Measurements from ENCODE around the gene TNFSF9. TPM values are rescaled to one million over a fixed set of nuclear protein-coding genes. Genes with fewer than 3 reads are reported as not detected.

TNFSF9 gene
- total RNA-seq, 1 donor from 2014 or later, result 5.5 TPM

DNA sequence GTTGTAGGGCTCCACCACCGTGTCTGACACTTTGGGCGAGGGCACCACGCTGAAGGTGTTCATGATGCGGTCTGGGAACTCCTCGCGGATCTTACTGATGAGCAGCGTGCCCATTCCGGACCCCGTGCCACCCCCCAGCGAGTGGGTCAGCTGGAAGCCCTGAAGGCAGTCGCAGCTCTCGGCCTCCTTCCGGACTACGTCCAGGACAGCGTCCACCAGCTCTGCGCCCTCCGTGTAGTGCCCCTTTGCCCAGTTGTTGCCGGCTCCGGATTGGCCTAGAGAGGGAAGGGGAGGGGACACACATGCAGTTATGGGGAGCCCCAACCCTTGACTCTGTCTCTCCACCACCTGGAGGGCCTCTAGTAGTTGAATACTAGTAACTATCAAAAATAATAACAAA, 34.9 kb upstream of the TNFSF9 start:
- Histone ChIP-seq H3K4me3 (ENCODE audit: low read depth, low read length) (no peak overlapping the region), H3K27me3 (ENCODE audit: control insufficient read depth, insufficient read depth, low read length) (peaks cover 2% of the 10 kb centered on the region), H3K36me3 (ENCODE audit: control insufficient read depth, insufficient read depth, low read length) (no peaks in the 10 kb centered on the region)
- no peak for FAIRE-seq
- DNase-seq (ENCODE audit: low read depth), result no peak
- TF ChIP-seq, protein P1, sequence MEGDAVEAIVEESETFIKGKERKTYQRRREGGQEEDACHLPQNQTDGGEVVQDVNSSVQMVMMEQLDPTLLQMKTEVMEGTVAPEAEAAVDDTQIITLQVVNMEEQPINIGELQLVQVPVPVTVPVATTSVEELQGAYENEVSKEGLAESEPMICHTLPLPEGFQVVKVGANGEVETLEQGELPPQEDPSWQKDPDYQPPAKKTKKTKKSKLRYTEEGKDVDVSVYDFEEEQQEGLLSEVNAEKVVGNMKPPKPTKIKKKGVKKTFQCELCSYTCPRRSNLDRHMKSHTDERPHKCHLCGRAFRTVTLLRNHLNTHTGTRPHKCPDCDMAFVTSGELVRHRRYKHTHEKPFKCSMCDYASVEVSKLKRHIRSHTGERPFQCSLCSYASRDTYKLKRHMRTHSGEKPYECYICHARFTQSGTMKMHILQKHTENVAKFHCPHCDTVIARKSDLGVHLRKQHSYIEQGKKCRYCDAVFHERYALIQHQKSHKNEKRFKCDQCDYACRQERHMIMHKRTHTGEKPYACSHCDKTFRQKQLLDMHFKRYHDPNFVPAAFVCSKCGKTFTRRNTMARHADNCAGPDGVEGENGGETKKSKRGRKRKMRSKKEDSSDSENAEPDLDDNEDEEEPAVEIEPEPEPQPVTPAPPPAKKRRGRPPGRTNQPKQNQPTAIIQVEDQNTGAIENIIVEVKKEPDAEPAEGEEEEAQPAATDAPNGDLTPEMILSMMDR (IDR thresholded peaks at IDR 0.05; ENCODE audit: insufficient read depth, low read length, severe bottlenecking), result no peak

DNA sequence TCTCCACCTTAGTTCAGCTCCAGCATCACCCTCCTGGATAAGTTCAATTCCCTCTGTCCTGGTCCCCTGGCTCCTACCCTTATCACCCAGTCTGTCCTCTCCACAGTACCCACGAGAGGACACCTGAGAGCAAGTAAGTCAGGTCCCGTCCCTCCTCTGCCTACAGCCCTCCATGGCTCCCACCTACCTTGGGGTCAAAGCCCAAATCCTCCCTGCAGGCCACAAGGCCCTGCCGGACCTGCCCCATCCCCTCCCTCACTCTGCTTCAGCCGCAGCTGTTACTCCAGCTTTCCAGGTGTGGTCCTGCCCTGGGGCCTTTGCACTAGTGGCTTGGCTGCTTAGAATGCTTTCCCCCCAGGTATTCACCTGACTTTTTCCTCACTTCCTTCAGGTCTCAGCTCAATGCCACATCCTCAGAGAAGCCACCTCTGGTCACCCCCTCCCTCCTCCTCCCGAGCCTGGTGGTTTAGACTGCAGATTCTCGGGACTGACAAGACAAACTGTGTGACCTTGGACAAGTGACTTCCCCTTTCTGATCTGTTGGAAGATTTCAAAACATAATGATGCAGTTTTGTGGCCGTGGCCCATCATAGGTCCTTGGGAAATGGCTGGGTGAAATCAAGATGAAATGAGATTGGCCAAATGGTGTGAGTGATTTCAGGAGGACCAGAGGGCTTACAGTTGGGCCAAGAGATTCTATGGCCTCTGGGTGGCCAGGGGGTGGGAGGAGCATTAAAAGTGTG, 32.4 kb upstream of the TNFSF9 start:
- DNase-seq (ENCODE audit: low read depth) (no peak), FAIRE-seq (no peak)
- TF ChIP-seq, protein P1 (IDR thresholded peaks at IDR 0.05; ENCODE audit: insufficient read depth, low read length, severe bottlenecking), result no peak
- Histone ChIP-seq H3K4me3 (ENCODE audit: low read depth, low read length) (no peak overlapping the region), H3K27me3 (ENCODE audit: control insufficient read depth, insufficient read depth, low read length) (peaks cover 14% of the 10 kb centered on the region), H3K36me3 (ENCODE audit: control insufficient read depth, insufficient read depth, low read length) (no peaks in the 10 kb centered on the region)

DNA sequence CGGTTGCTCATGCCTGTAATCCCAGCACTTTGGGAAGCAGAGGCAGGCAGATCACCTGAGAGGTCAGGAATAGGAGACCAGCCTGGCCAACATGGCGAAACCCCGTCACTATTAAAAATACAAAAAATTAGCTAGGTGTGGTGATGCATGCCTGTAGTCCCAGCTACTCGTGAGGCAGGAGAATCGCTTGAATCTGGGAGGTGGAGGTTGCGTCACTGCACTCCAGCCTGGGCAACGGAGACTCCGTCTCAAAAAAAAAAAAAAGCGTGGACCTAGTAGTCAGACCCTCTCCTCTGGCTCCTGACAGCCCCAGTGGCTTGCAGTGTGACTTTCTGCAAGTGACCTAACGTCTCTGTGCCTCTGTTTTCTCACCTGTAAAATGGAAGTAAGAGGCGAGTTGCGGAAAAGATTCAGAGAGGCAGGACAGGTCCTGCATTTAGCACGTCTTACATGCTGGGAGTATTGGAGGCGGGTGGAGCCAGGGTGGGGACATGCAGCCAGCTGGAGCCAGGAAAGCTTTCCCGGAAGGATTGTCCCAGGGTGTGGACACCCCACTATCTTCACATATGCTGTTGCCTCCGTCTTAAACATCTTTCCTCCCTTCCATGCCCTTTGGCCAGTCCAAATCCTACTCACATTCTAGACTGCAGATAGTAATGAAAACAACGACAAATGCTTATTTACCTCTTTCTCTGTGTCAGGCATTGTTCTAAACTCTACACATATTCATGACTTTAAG, 31.6 kb upstream of the TNFSF9 start:
- Histone ChIP-seq H3K36me3 (ENCODE audit: control insufficient read depth, insufficient read depth, low read length) (no peaks in the 10 kb centered on the region), H3K27me3 (ENCODE audit: control insufficient read depth, insufficient read depth, low read length) (peaks cover 14% of the 10 kb centered on the region), H3K4me3 (ENCODE audit: low read depth, low read length) (no peak overlapping the region)
- DNase-seq (ENCODE audit: low read depth), result no peak
- TF ChIP-seq, protein P1 (IDR thresholded peaks at IDR 0.05; ENCODE audit: insufficient read depth, low read length, severe bottlenecking), result no peak
- no peak for FAIRE-seq

DNA sequence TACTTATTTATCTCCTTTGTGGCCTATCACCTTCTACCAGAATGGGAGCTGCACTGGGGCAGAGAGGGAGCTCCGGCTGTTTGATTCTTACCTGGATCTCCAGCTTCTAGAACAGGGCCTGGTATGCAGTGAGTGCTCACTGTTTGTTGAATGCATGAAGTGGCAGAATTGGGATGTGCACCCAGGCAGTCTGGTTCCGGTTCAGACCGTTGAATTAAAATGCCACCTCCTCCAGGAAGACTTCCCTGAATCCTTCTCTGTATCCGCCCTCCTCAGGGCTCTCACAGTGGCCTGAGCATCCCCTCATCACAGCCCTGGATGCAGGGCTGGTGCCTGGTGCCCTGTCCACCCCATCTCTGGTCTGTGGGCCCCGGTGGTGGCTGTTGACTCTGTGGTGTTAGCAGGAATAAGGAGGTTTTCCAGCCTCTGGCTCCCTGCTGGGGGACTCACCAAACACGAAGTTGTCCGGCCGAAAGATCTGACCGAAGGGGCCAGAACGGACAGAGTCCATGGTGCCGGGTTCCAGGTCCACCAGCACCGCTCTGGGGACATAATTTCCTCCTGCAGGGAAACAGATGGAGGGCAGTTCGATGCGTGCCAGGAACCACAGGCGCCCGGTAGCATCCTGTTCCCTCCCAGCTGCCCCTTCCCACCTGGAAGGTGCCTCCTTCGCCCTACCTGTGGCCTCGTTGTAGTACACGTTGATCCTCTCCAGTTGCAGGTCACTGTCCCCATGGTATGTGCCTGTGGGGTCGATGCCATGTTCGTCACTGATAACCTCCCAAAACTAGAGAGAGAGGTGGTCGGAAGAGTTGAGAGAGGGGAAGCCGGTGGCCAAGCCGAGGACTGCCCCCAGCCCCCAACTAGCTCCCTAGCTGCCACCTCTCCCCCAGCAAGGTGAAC, 29.7 kb upstream of the TNFSF9 start:
- Histone ChIP-seq H3K27me3 (ENCODE audit: control insufficient read depth, insufficient read depth, low read length) (peaks cover 14% of the 10 kb centered on the region), H3K36me3 (ENCODE audit: control insufficient read depth, insufficient read depth, low read length) (no peaks in the 10 kb centered on the region), H3K4me3 (ENCODE audit: low read depth, low read length) (no peak overlapping the region)
- no peak for FAIRE-seq
- no peak for DNase-seq (ENCODE audit: low read depth)
- TF ChIP-seq, protein P1 (IDR thresholded peaks at IDR 0.05; ENCODE audit: insufficient read depth, low read length, severe bottlenecking), result no peak

DNA sequence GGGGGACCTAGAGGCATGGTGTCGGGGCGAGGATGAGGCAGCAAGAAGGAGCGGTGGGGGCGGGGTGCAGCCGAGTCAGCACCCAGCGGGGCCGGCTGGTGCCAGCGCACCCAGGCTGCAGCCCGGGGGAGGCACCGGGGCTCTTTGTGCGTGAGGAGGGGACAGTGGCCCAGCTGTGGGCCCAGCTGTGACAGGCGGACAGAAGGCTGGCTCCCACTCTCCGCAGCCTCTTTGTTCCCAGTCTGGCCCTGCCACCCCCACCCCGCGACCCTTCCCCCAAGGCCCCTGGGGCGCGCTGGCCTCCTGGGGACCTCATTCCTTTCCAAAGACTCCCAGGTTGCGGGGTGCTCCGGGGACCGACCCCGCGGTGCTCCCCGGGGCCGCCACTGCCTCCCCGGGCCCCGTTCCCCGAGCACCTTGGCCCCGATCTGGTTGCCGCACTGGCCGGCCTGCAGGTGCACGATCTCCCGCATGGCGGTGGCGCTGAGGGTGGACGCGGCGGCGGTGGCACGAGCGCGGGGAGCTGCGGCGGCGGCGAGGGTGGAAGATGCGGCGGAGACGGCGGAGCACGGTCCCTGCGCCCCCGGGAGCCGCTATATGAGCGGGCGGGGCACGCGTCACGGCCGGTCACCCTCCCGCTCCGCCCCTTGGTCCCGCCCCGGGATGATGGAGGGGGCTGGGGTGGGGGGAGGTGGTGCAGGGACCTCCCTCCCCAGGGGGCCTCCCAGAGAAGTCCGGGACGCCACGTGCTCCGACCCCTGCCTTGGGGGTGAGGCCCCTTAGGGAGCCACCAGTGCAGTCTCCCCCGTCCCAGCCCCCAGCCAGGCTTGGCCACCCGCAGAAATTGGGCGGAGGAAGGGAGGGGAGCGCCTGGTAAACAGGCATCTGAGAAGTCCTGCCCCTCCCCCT, 28.8 kb upstream of the TNFSF9 start, which contains the start of gene TUBB4A:
Gene TUBB4A, minus strand, starts transcription at position 570 of the 909 bp plus-strand sequence. Its CDS starts 97 bp downstream, at position 473.
- no peak within 1 kb of the TSS for H3K4me3 ChIP-seq (ENCODE audit: low read depth, low read length)
- peaks cover 14% of the 10 kb centered on the region for H3K27me3 ChIP-seq (ENCODE audit: control insufficient read depth, insufficient read depth, low read length)
- H3K36me3 ChIP-seq (ENCODE audit: control insufficient read depth, insufficient read depth, low read length), result no peaks in the 10 kb centered on the region
- DNase-seq (ENCODE audit: low read depth), result no peak
- TF ChIP-seq, protein P1 (IDR thresholded peaks at IDR 0.05; ENCODE audit: insufficient read depth, low read length, severe bottlenecking), result no peak
- no peak for FAIRE-seq

Measured in bronchial epithelial cell (primary cell).